Vagina (tissue), 2 donors: ENCODE measurements around the gene FMNL2. TPM values are rescaled to one million over a fixed set of nuclear protein-coding genes. Genes with fewer than 3 reads are reported as not detected.
A peak's percentile ranks its signal among the peaks of the same experiment; 100 is the strongest.

ENCODE experiments used
- DNase-seq, 2 donors: peaks; one replicate each; pipeline ENCODE4 v3.0.0-alpha.2; 2017; ENCODE audit errors: extremely low spot score in 2 of 2
- H3K27ac ChIP-seq: fragments of 200-600 bp; sonication (generic); one replicate; pipeline ENCODE4 v1.5.1; 2019
- H3K27me3 ChIP-seq: fragments of 200-600 bp; sonication (generic); one replicate; pipeline ENCODE4 v1.5.1; 2019
- H3K36me3 ChIP-seq, 2 donors: fragments of 200-600 bp; sonication (generic); one replicate each; pipeline ENCODE4 v1.5.1; 2017 to 2019
- H3K4me1 ChIP-seq: fragments of 200-600 bp; sonication (generic); one replicate; pipeline ENCODE4 v1.5.1; 2019
- H3K4me3 ChIP-seq, 2 donors: fragments of 200-600 bp; sonication (generic); 1 replicate in 1 of 2; 2 replicates in 1 of 2; pipeline ENCODE4 v1.5.1; 2016 to 2019
- H3K9me3 ChIP-seq: fragments of 200-600 bp; sonication (generic); one replicate; pipeline ENCODE4 v1.5.1; 2019
- CTCF ChIP-seq, 3 experiments: fragments of 450-650 bp in 2 of 3; fragments of 200-600 bp in 1 of 3; sonication (generic) in 1 of 3; IDR thresholded peaks; one replicate each; pipeline ENCODE4 v1.5.1; 2017 to 2019; ENCODE audit warnings: antibody characterized with exemption in 3 of 3, mild to moderate bottlenecking in 2 of 3, moderate library complexity in 2 of 3
- POLR2A ChIP-seq, 2 donors: fragments of 450-650 bp; IDR thresholded peaks; one replicate each; pipeline ENCODE4 v1.6.1; 2017; ENCODE audit warnings: antibody characterized with exemption in 2 of 2, mild to moderate bottlenecking in 2 of 2, moderate library complexity in 2 of 2
- POLR2AphosphoS5 ChIP-seq, 2 donors: sonication (generic); formaldehyde crosslinking; IDR thresholded peaks; one replicate each; pipeline ENCODE4 v1.9.0; 2017; ENCODE audit warnings: antibody characterized with exemption in 2 of 2, mild to moderate bottlenecking in 2 of 2, low read depth in 1 of 2; ENCODE audit not compliant: insufficient read depth in 1 of 2
- intact Hi-C: fragments of 100-400 bp; cut with DNase I; formaldehyde crosslinking; loops from one replicate; pipeline ENCODE4 v1.15.1; 2023
- small RNA-seq: library from RNA; depleted of rRNA; stranded (forward); fragments of <200 nt; gene quantifications from one replicate; pipeline ENCODE3, GENCODE V24; 2016
- total RNA-seq: library from RNA; depleted of rRNA; stranded (reverse); fragments of >200 nt; gene quantifications from one replicate; pipeline ENCODE4 v1.2.3, GENCODE V29; 2016

Gene FMNL2
- total RNA-seq, 1 donor from 2014 or later: 35.4 TPM

DNA sequence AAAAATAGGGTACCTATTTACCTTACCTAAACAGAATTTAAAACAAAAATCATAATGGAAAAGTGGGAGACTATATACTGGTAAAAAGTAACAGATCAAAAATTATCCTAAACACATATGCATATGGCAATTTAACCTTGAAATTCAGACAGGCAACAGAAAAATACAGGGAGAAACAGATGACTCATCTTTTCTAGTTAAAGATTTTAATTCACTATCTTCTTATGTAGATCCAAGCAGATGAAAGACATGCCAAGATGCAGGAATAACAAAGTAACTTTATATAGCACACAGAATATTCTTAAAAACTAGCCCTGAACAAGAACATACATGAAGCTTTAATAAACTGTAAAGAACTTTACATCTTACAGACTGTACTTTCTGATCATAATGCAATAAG, 351.3 kb downstream of the FMNL2 start:
- intact Hi-C loops: no loop called here
- Histone ChIP-seq H3K27ac (no peak overlapping the region), H3K36me3 (peaks cover 0 to 3% of the 10 kb centered on the region in 2 donors), H3K9me3 (no peaks in the 10 kb centered on the region), H3K4me1 (no peaks in the 10 kb centered on the region), H3K4me3 (no peak overlapping the region), H3K27me3 (no peaks in the 10 kb centered on the region)
- TF ChIP-seq POLR2AphosphoS5 (IDR thresholded peaks at IDR 0.05; ENCODE audit: insufficient read depth in 1 of 2, low read depth in 1 of 2) (no peak), POLR2A (IDR thresholded peaks at IDR 0.05) (no peak), CTCF (IDR thresholded peaks at IDR 0.05) (no peak)
- DNase-seq: no peak

DNA sequence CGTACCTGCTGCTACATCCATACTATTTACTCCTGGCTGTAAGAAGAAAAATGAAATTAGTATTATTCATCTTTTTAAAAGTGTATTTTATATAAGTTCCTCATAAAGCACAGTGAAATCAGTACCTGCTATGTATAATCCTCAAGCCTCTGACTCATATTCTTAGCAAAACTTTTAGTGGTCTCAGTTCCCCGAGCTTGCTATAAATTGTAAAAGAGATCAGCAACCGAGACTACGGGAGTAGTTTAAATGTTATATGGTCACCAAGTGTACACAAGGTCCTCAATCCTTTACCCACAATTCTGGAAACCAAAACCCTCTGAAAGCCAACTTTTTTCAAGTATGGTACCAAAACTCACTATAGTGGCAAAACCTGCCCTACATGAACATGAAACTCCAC, 358.1 kb downstream of the FMNL2 start:
- H3K36me3 ChIP-seq: no peaks in the 10 kb centered on the region
- intact Hi-C loops: no loop called here
- no peak for DNase-seq
- H3K27ac ChIP-seq: no peak overlapping the region
- H3K27me3 ChIP-seq: no peaks in the 10 kb centered on the region
- H3K4me1 ChIP-seq: peaks cover 4% of the 10 kb centered on the region
- no peaks in the 10 kb centered on the region for H3K9me3 ChIP-seq
- TF ChIP-seq POLR2A (IDR thresholded peaks at IDR 0.05): no peak
- TF ChIP-seq CTCF (IDR thresholded peaks at IDR 0.05): no peak
- TF ChIP-seq POLR2AphosphoS5 (IDR thresholded peaks at IDR 0.05; ENCODE audit: insufficient read depth in 1 of 2, low read depth in 1 of 2): no peak
- no peak overlapping the region for H3K4me3 ChIP-seq

GRCh38 chr2:152694161-152694661, 359.2 kb downstream of the FMNL2 start:
- H3K4me3 ChIP-seq: peak overlapping the region in 1 of 2 donors; percentile 21
- H3K9me3 ChIP-seq: no peaks in the 10 kb centered on the region
- no peak for DNase-seq
- no peaks in the 10 kb centered on the region for H3K36me3 ChIP-seq
- no peak for TF ChIP-seq POLR2A (IDR thresholded peaks at IDR 0.05)
- TF ChIP-seq CTCF (IDR thresholded peaks at IDR 0.05): no peak
- no peak for TF ChIP-seq POLR2AphosphoS5 (IDR thresholded peaks at IDR 0.05; ENCODE audit: insufficient read depth in 1 of 2, low read depth in 1 of 2)
- no peaks in the 10 kb centered on the region for H3K27me3 ChIP-seq
- no peak overlapping the region for H3K27ac ChIP-seq
- intact Hi-C loops: no loop called here
- peaks cover 4% of the 10 kb centered on the region for H3K4me1 ChIP-seq

- Histone ChIP-seq H3K9me3 (no peaks in the 10 kb centered on the region), H3K36me3 (no peaks in the 10 kb centered on the region), H3K27ac (no peak overlapping the region), H3K27me3 (no peaks in the 10 kb centered on the region), H3K4me3 (no peak overlapping the region), H3K4me1 (peaks cover 4% of the 10 kb centered on the region)
- no peak for DNase-seq
- TF ChIP-seq CTCF (IDR thresholded peaks at IDR 0.05): no peak
- no peak for TF ChIP-seq POLR2A (IDR thresholded peaks at IDR 0.05)
- TF ChIP-seq POLR2AphosphoS5 (IDR thresholded peaks at IDR 0.05; ENCODE audit: insufficient read depth in 1 of 2, low read depth in 1 of 2): no peak
- intact Hi-C loops: no loop called here
Measured at GRCh38 chr2:152695763-152696162, 360.8 kb downstream of the FMNL2 start.

DNA sequence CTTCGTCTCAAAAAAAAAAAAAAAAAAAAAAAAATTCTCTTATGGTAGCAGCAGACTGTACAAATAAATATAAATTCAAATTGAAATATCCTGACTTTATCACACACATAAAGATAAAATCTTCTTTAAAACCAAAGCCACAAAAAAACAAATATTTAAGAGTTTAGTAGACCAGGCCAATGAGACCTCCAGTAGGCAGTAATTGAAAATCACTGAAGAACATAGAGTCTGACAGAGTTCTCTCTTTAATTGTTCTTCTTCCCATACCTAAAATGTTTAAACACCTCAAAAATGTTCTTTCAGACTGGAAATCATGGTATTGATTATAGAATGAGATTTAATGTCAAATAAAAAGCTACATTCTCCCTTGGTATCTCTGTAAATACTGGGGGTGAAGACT, 361.5 kb downstream of the FMNL2 start:
- no peak overlapping the region for H3K27ac ChIP-seq
- TF ChIP-seq POLR2AphosphoS5 (IDR thresholded peaks at IDR 0.05; ENCODE audit: insufficient read depth in 1 of 2, low read depth in 1 of 2) (no peak), POLR2A (IDR thresholded peaks at IDR 0.05) (no peak), CTCF (IDR thresholded peaks at IDR 0.05) (no peak)
- no peak overlapping the region for H3K4me3 ChIP-seq
- DNase-seq: no peak
- H3K4me1 ChIP-seq: peaks cover 4% of the 10 kb centered on the region
- intact Hi-C loops: no loop called here
- no peaks in the 10 kb centered on the region for H3K27me3 ChIP-seq
- H3K36me3 ChIP-seq: no peaks in the 10 kb centered on the region
- H3K9me3 ChIP-seq: no peaks in the 10 kb centered on the region

Small RNA genes lying within 50 kb of the gene (small RNA-seq; reads per million reads assigned to genes)
- not detected for gene AC012443.1

Other genes starting within 250 kb of the FMNL2 start
- gene CACNB4, start 236.1 kb upstream of the FMNL2 start, total RNA-seq: 4.9 TPM
- 27.5 TPM for gene STAM2, start 159.4 kb upstream of the FMNL2 start, total RNA-seq